Sigmoid colon (tissue), 7 donors: ENCODE measurements around the gene CEBPG. TPM values are rescaled to one million over a fixed set of nuclear protein-coding genes. Genes with fewer than 3 reads are reported as not detected.

Experiments
- DNase-seq: peaks from one replicate; pipeline ENCODE4 v3.0.0-alpha.2; 2019
- H3K27ac ChIP-seq, 4 donors: fragments of 200-600 bp; sonication (generic); one replicate each; pipeline ENCODE4 v1.5.1; 2016 to 2019; ENCODE audit warnings: mild to moderate bottlenecking in 1 of 4
- H3K27me3 ChIP-seq, 3 donors: fragments of 200-600 bp; sonication (generic); one replicate each; pipeline ENCODE4 v1.5.1; 2019; ENCODE audit warnings: mild to moderate bottlenecking in 1 of 3
- H3K36me3 ChIP-seq, 4 donors: fragments of 200-600 bp; sonication (generic); one replicate each; pipeline ENCODE4 v1.5.1; 2016 to 2019
- H3K4me1 ChIP-seq, 4 donors: fragments of 200-600 bp; sonication (generic); one replicate each; pipeline ENCODE4 v1.5.1; 2017 to 2019
- H3K4me3 ChIP-seq, 4 donors: fragments of 200-600 bp; sonication (generic); one replicate each; pipeline ENCODE4 v1.5.1; 2017 to 2019; ENCODE audit warnings: mild to moderate bottlenecking in 2 of 4, moderate library complexity in 1 of 4
- H3K9me3 ChIP-seq, 4 donors: fragments of 200-600 bp in 3 of 4; sonication (generic) in 3 of 4; one replicate each; pipeline versions ENCODE4 v1.5.1 to v1.6.1; 2013 to 2019
- CTCF ChIP-seq, 4 experiments: fragments of 450-650 bp in 3 of 4; fragments of 200-600 bp in 1 of 4; IDR thresholded peaks; one replicate each; pipeline ENCODE4 v1.5.1; 2016 to 2019; ENCODE audit warnings: antibody characterized with exemption in 4 of 4, mild to moderate bottlenecking in 3 of 4, moderate library complexity in 2 of 4
- EP300 ChIP-seq, 4 donors: sonication (generic); formaldehyde crosslinking; IDR thresholded peaks; one replicate each; pipeline ENCODE4 v1.6.1; 2017; ENCODE audit warnings: antibody characterized with exemption in 4 of 4
- POLR2A ChIP-seq, 2 donors: fragments of 450-650 bp; IDR thresholded peaks; one replicate each; pipeline ENCODE4 v1.6.1; 2016; ENCODE audit warnings: antibody characterized with exemption in 2 of 2, mild to moderate bottlenecking in 2 of 2, moderate library complexity in 2 of 2
- POLR2AphosphoS5 ChIP-seq, 4 donors: sonication (generic); formaldehyde crosslinking; IDR thresholded peaks; one replicate each; pipeline ENCODE4 v1.6.1; 2017; ENCODE audit warnings: antibody characterized with exemption in 4 of 4
- WGBS, 2 donors: extraction: QIAGEN DNeasy Blood & Tissue Kit; methylation state at CpG; one replicate each; pipeline ENCODE4 v1.1.7; 2013; 5-methylcytosine and 5-hydroxymethylcytosine counted together
- intact Hi-C: fragments of 100-400 bp; cut with DNase I; formaldehyde crosslinking; loops from one replicate; pipeline ENCODE4 v1.15.1; 2023
- polyA plus RNA-seq, 3 donors: library from polyadenylated mRNA; stranded (reverse); fragments of 200-250 nt; gene quantifications; one replicate each; pipeline ENCODE4 v1.2.3, GENCODE V29; 2013
- total RNA-seq, 4 donors: library from RNA; depleted of rRNA; stranded (reverse); fragments of >200 nt; gene quantifications; one replicate each; pipeline ENCODE4 v1.1.0, GENCODE V29; 2016
- donor health status: healthy with polysubstance abuse.
- donor health status: Bipolar disorder and iron deficiency.
- donor health status: healthy.

The CEBPG gene
- total and polyA plus RNA-seq, 7 donors = 18.6 to 84.6 (median 27.8) TPM

DNA sequence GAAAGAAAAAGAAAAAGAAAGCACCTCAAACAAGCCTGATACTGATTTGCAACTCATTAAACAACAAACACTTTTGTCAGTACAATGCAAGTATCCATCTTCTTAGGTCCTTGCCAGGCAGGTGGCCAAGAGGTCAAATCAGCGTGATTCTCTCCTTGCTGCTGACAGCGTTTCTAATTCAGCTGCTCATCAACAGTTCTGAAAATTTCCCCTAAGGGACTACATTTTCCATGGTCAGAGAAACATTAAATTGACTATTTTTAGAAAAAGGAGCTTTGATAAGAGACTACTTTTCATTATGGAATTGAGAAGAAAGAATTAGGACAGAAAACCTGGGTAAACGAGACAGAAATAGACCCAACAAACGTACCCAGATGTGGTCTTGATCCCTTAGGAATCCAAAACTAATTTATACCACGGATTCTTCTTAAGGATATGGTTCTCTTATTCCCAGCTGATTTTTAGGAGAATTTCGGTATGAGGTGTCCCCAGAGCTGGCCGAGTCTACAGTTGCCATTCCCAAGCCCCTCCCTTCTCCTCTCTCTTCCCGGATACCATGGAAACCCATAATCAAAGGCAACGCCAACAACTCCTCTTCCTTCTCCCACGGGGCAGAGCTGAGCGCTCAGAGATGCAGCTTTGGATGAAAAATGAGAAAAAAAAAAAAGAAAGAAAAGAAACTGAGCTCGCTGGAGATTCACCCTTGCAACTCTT lies 29.5 kb upstream of the CEBPG start:
- no peaks in the 10 kb centered on the region for H3K36me3 ChIP-seq
- WGBS, 2 donors = 33 to 43% methylated on average over 12 of the region's 12 CpGs
- peak overlapping the region in 1 of 4 donors; percentile 8 for H3K4me3 ChIP-seq
- H3K4me1 ChIP-seq = no peaks in the 10 kb centered on the region
- H3K27me3 ChIP-seq = peaks cover 0 to 12% (median 0%) of the 10 kb centered on the region in 3 donors
- TF ChIP-seq EP300 (IDR thresholded peaks at IDR 0.05) (no peak), POLR2AphosphoS5 (IDR thresholded peaks at IDR 0.05) (no peak), CTCF (IDR thresholded peaks at IDR 0.05) (no peak), POLR2A (IDR thresholded peaks at IDR 0.05) (no peak)
- peak; percentile 72 for DNase-seq
- H3K9me3 ChIP-seq = no peaks in the 10 kb centered on the region
- intact Hi-C loops = no loop called here
- H3K27ac ChIP-seq = peak overlapping the region in 1 of 4 donors; percentile 31

GRCh38 chr19:33344573-33344925 lies 29.0 kb upstream of the CEBPG start:
- intact Hi-C loops = no loop called here
- Histone ChIP-seq H3K4me1 (no peaks in the 10 kb centered on the region), H3K36me3 (no peaks in the 10 kb centered on the region), H3K27ac (peak overlapping the region in 1 of 4 donors; percentile 31), H3K9me3 (no peaks in the 10 kb centered on the region), H3K27me3 (peaks cover 0 to 12% (median 0%) of the 10 kb centered on the region in 3 donors), H3K4me3 (peak overlapping the region in 1 of 4 donors; percentile 8)
- no peak for TF ChIP-seq POLR2A (IDR thresholded peaks at IDR 0.05)
- WGBS, 2 donors = 49 to 62% methylated on average over 4 of the region's 4 CpGs
- no peak for DNase-seq

DNA sequence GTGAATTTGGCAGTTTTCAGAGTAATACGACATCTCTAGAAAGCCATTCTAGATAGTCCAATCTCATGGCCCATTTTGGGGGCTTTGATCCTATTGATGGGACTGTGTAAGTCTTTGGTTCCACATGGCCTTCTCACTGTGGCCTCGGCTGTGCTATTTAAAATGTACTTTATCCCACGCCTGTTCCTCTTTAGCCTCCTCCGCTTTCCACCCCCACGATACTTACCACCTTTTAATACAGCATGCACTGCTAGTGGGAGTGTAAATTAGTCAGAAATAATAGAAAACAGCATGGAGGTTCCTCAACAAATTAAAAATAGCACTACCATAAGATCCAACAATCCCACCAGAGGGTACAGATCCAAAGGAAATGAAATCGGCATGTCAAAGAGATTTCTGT lies 28.3 kb upstream of the CEBPG start:
- TF ChIP-seq POLR2AphosphoS5 (IDR thresholded peaks at IDR 0.05) (no peak), POLR2A (IDR thresholded peaks at IDR 0.05) (no peak), EP300 (IDR thresholded peaks at IDR 0.05) (no peak)
- H3K9me3 ChIP-seq = no peaks in the 10 kb centered on the region
- intact Hi-C loops = no loop called here
- no peak for DNase-seq
- 85 to 94% methylated on average over 6 of the region's 6 CpGs for WGBS, 2 donors
- no peak overlapping the region for H3K27ac ChIP-seq
- no peaks in the 10 kb centered on the region for H3K36me3 ChIP-seq
- H3K4me3 ChIP-seq = no peak overlapping the region
- H3K27me3 ChIP-seq = peaks cover 0 to 12% (median 0%) of the 10 kb centered on the region in 3 donors
- H3K4me1 ChIP-seq = no peaks in the 10 kb centered on the region

GRCh38 chr19:33346665-33347064 lies 26.8 kb upstream of the CEBPG start:
- H3K27me3 ChIP-seq = peaks cover 0 to 12% (median 0%) of the 10 kb centered on the region in 3 donors
- TF ChIP-seq POLR2AphosphoS5 (IDR thresholded peaks at IDR 0.05) (no peak), EP300 (IDR thresholded peaks at IDR 0.05) (no peak), CTCF (IDR thresholded peaks at IDR 0.05) (no peak), POLR2A (IDR thresholded peaks at IDR 0.05) (no peak)
- no peaks in the 10 kb centered on the region for H3K9me3 ChIP-seq
- no peak for DNase-seq
- no peak overlapping the region for H3K27ac ChIP-seq
- H3K4me3 ChIP-seq = no peak overlapping the region
- no peaks in the 10 kb centered on the region for H3K4me1 ChIP-seq
- no peaks in the 10 kb centered on the region for H3K36me3 ChIP-seq
- intact Hi-C loops = no loop called here

DNA sequence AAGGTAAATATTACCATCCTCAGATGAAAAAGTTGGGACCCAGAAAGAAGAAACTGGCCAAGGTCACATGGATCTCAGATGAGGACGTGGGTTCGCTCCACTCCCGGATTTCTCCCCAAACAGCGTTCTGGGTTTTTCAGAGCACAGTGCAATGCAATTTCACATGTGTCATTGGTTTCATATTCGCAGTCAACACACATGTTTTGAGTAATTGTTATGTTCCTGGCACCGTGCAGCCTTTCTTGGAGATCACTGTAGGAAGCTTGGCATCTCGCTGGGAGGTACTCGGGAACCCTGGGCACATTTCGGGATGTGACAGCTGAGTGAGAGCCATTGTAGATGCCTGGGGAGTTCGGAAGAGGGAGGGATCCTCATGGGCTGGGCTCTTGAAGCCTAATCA lies 26.2 kb upstream of the CEBPG start:
- DNase-seq = no peak
- TF ChIP-seq EP300 (IDR thresholded peaks at IDR 0.05) (no peak), POLR2AphosphoS5 (IDR thresholded peaks at IDR 0.05) (no peak), POLR2A (IDR thresholded peaks at IDR 0.05) (no peak), CTCF (IDR thresholded peaks at IDR 0.05) (no peak)
- no peaks in the 10 kb centered on the region for H3K36me3 ChIP-seq
- H3K4me3 ChIP-seq = no peak overlapping the region
- no peaks in the 10 kb centered on the region for H3K4me1 ChIP-seq
- intact Hi-C loops = no loop called here
- H3K9me3 ChIP-seq = no peaks in the 10 kb centered on the region
- H3K27me3 ChIP-seq = peaks cover 0 to 12% (median 0%) of the 10 kb centered on the region in 3 donors
- 88 to 91% methylated on average over 10 of the region's 10 CpGs for WGBS, 2 donors
- no peak overlapping the region for H3K27ac ChIP-seq
